ENCODE data around the gene CHI3L2. TPM values are rescaled to one million over a fixed set of nuclear protein-coding genes. Genes with fewer than 3 reads are reported as not detected.

CHI3L2 gene
- total and polyA plus RNA-seq, 2 experiments from 2014 or later = 0.68 TPM; not detected in 1

GRCh38 chr1:111202707-111203623, 24.5 kb upstream of the CHI3L2 start:
- DNase-seq (ENCODE audit: low spot score) (no peak), ATAC-seq (peak; percentile 16; the same call in 2 of the 3 replicates)
- peaks cover 25% of the 10 kb centered on the region for H3K27me3 Mint-ChIP-seq (ENCODE audit: insufficient read depth, low read depth, poor library complexity)
- H3K9me3 Mint-ChIP-seq = no peaks in the 10 kb centered on the region; the same call in 1 of the 3 replicates
- Histone ChIP-seq H3F3A (replicated peaks; ENCODE audit: low read depth) (no peaks in the 10 kb centered on the region), H2AFZ (peak overlapping the region; percentile 87), H3K4me2 (peak overlapping the region; percentile 74), H4K20me1 (replicated peaks; ENCODE audit: insufficient read depth) (no peaks in the 10 kb centered on the region), H3K79me2 (replicated peaks; ENCODE audit: insufficient read depth) (no peaks in the 10 kb centered on the region), H3K27me3 (ENCODE audit: insufficient read depth) (peaks cover 39% of the 10 kb centered on the region), H3K27ac (ENCODE audit: low read depth) (no peak overlapping the region), H3K9me2 (ENCODE audit: insufficient read depth) (0 out of 2 replicates have a peak, but pooled peaks cover 3% of the 10 kb centered on the region), H3K4me1 (ENCODE audit: insufficient read depth) (peaks cover 9% of the 10 kb centered on the region), H3K4me3 (peak overlapping the region; percentile 53; the same call in 1 of the 2 replicates), H3K36me3 (ENCODE audit: insufficient read depth) (no peaks in the 10 kb centered on the region)
- peak in 1 of 2 experiments; percentile 41; a peak in 2 of 4 replicates for TF ChIP-seq CTCF (conservative IDR thresholded peaks at IDR 0.05; ENCODE audit: low read depth in 2 of 2)
- TF ChIP-seq EZH2phosphoT487 (IDR thresholded peaks at IDR 0.05; ENCODE audit: unreplicated experiment) = no peak
- H3K27ac Mint-ChIP-seq = no peak overlapping the region
- H3K4me1 Mint-ChIP-seq = peaks cover 11% of the 10 kb centered on the region
- H3K4me3 Mint-ChIP-seq = peak overlapping the region; percentile 55; the same call in 2 of the 3 replicates
- H3K36me3 Mint-ChIP-seq (ENCODE audit: low read depth) = peaks cover 2% of the 10 kb centered on the region; the same call in 1 of the 3 replicates

- H3K9me2 ChIP-seq (ENCODE audit: insufficient read depth) = 0 out of 2 replicates have a peak, but pooled peaks cover 5% of the 10 kb centered on the region
- H3K9me3 Mint-ChIP-seq = no peaks in the 10 kb centered on the region; the same call in 1 of the 3 replicates
- peaks cover 13% of the 10 kb centered on the region for H3K4me1 ChIP-seq (ENCODE audit: insufficient read depth)
- no peak overlapping the region for H3K27ac ChIP-seq (ENCODE audit: low read depth)
- peak overlapping the region; percentile 89 for H2AFZ ChIP-seq
- peak; percentile 76 for ATAC-seq
- peak; percentile 66 for DNase-seq (ENCODE audit: low spot score)
- H3F3A ChIP-seq (replicated peaks; ENCODE audit: low read depth) = no peaks in the 10 kb centered on the region
- no peak overlapping the region for H3K27ac Mint-ChIP-seq
- no peaks in the 10 kb centered on the region for H3K79me2 ChIP-seq (replicated peaks; ENCODE audit: insufficient read depth)
- no peaks in the 10 kb centered on the region for H3K36me3 ChIP-seq (ENCODE audit: insufficient read depth)
- H4K20me1 ChIP-seq (replicated peaks; ENCODE audit: insufficient read depth) = no peaks in the 10 kb centered on the region
- peak overlapping the region; percentile 55; the same call in 2 of the 3 replicates for H3K4me3 Mint-ChIP-seq
- peak overlapping the region; percentile 74 for H3K4me2 ChIP-seq
- peak overlapping the region; percentile 53; the same call in 1 of the 2 replicates for H3K4me3 ChIP-seq
- peaks cover 39% of the 10 kb centered on the region for H3K27me3 ChIP-seq (ENCODE audit: insufficient read depth)
- peaks cover 11% of the 10 kb centered on the region for H3K4me1 Mint-ChIP-seq
- H3K36me3 Mint-ChIP-seq (ENCODE audit: low read depth) = peaks cover 2% of the 10 kb centered on the region; the same call in 1 of the 3 replicates
- H3K27me3 Mint-ChIP-seq (ENCODE audit: insufficient read depth, low read depth, poor library complexity) = peaks cover 25% of the 10 kb centered on the region
- TF ChIP-seq STAT1 (IDR thresholded peaks at IDR 0.05; ENCODE audit: unreplicated experiment) (no peak), ZNF462 (CRISPR knock-in tag; IDR thresholded peaks at IDR 0.05) (no peak), EZH2phosphoT487 (IDR thresholded peaks at IDR 0.05; ENCODE audit: unreplicated experiment) (no peak), ZNF331 (CRISPR knock-in tag; IDR thresholded peaks at IDR 0.05; ENCODE audit: low read depth) (no peak), EZH2 (IDR thresholded peaks at IDR 0.05; ENCODE audit: low read depth, unreplicated experiment) (no peak), CTCF (conservative IDR thresholded peaks at IDR 0.05; ENCODE audit: low read depth in 2 of 2) (no peak), CREB1 (CRISPR knock-in tag; IDR thresholded peaks at IDR 0.05; ENCODE audit: low read depth) (no peak)
Measured at GRCh38 chr1:111203681-111204200, 23.8 kb upstream of the CHI3L2 start.

All from GM23338 (cell line).